CD4-positive, CD25-positive, alpha-beta regulatory T cell (primary cell): Measurements from ENCODE around the gene EXD1. TPM values are rescaled to one million over a fixed set of nuclear protein-coding genes. Genes with fewer than 3 reads are reported as not detected.

ENCODE experiments used
- ATAC-seq, 2 donors: fragments of 150-1000 bp; cut with Tn5 transposase; one replicate each; pipeline ENCODE4 v1.10.0; 2021; ENCODE audit warnings: low read depth in 2 of 2, moderate number of reproducible peaks in 2 of 2, moderate library complexity in 1 of 2
- DNase-seq, 3 donors: peaks; one replicate each; pipeline versions ENCODE4 v3.0.0 to v3.0.0-alpha.2; 2012 to 2022; ENCODE audit warnings: mixed read lengths in 1 of 3
- H3K27ac ChIP-seq: one replicate; pipeline ENCODE4 v1.7.0; 2013; ENCODE audit warnings: mild to moderate bottlenecking, low read length; ENCODE audit not compliant: insufficient read depth, poor library complexity, severe bottlenecking
- H3K27me3 ChIP-seq: one replicate; pipeline ENCODE4 v1.7.0; 2013; ENCODE audit warnings: low read length; ENCODE audit not compliant: control insufficient read depth, insufficient read depth
- H3K36me3 ChIP-seq: one replicate; pipeline ENCODE4 v1.7.0; 2013; ENCODE audit warnings: mild to moderate bottlenecking, low read length, moderate library complexity; ENCODE audit not compliant: control insufficient read depth, insufficient read depth
- H3K4me1 ChIP-seq: 2 replicates; pipeline ENCODE4 v1.7.0; 2013; ENCODE audit warnings: mild to moderate bottlenecking, low read length; ENCODE audit not compliant: insufficient read depth, control insufficient read depth, poor library complexity, severe bottlenecking
- H3K4me3 ChIP-seq: one replicate; pipeline ENCODE4 v1.7.0; 2013; ENCODE audit warnings: low read depth, mild to moderate bottlenecking, low read length, moderate library complexity
- H3K9me3 ChIP-seq, 2 experiments: 1 replicate in 1 of 2; 2 replicates in 1 of 2; pipeline ENCODE4 v1.7.0; 2013; ENCODE audit warnings: low read length in 2 of 2, mild to moderate bottlenecking in 1 of 2, moderate library complexity in 1 of 2; ENCODE audit not compliant: control insufficient read depth in 2 of 2
- H3K27ac Mint-ChIP-seq, 3 donors: one replicate each; pipeline ENCODE4 v1.8.0; 2020 to 2022; ENCODE audit warnings: mild to moderate bottlenecking in 3 of 3, mixed read lengths in 3 of 3, moderate library complexity in 2 of 3
- H3K27me3 Mint-ChIP-seq: one replicate; pipeline ENCODE4 v1.8.0; 2022; ENCODE audit warnings: mild to moderate bottlenecking, mixed read lengths
- H3K36me3 Mint-ChIP-seq: one replicate; pipeline ENCODE4 v1.8.0; 2020; ENCODE audit warnings: mixed read lengths
- H3K4me1 Mint-ChIP-seq, 4 donors: one replicate each; pipeline ENCODE4 v1.8.0; 2020 to 2022; ENCODE audit warnings: mixed read lengths in 4 of 4, mild to moderate bottlenecking in 1 of 4
- H3K4me3 Mint-ChIP-seq, 4 donors: one replicate each; pipeline ENCODE4 v1.8.0; 2020 to 2022; ENCODE audit warnings: mild to moderate bottlenecking in 4 of 4, mixed read lengths in 4 of 4, moderate library complexity in 3 of 4
- H3K9me3 Mint-ChIP-seq, 7 donors: one replicate each; pipeline ENCODE4 v1.8.0; 2020 to 2022; ENCODE audit warnings: mixed read lengths in 7 of 7, mild to moderate bottlenecking in 3 of 7, moderate library complexity in 2 of 7
- polyA plus RNA-seq, 4 donors: library from polyadenylated mRNA; unstranded; fragments of 300-500 nt; fragmentation: Illumina TruSeq; gene quantifications; one replicate each; pipeline ENCODE4 v1.2.3, GENCODE V29; 2021
- total RNA-seq: library from RNA; stranded (reverse); gene quantifications from one replicate; pipeline ENCODE4 v1.2.3, GENCODE V29; 2022

EXD1 gene
- total RNA-seq (not detected), polyA plus RNA-seq (not detected)

- H3K4me3 ChIP-seq = peak within 1 kb of the TSS; percentile 91
- DNase-seq = peak; percentile 91 to 99 (median 94)
- H3K4me1 ChIP-seq = peaks cover 28% of the 10 kb centered on the region
- peaks cover 2% of the 10 kb centered on the region for H3K27me3 ChIP-seq
- Mint-ChIP-seq H3K27me3 (peaks cover 18% of the 10 kb centered on the region), H3K4me1 (peaks cover 0 to 46% (median 31%) of the 10 kb centered on the region in 4 donors), H3K27ac (peak within 1 kb of the TSS; percentile 80 to 93 (median 93)), H3K9me3 (no peaks in the 10 kb centered on the region), H3K4me3 (peak within 1 kb of the TSS; percentile 89 to 95 (median 94)), H3K36me3 (no peaks in the 10 kb centered on the region)
- H3K36me3 ChIP-seq = no peaks in the 10 kb centered on the region
- H3K27ac ChIP-seq = peak within 1 kb of the TSS; percentile 84
- ATAC-seq = peak; percentile 97
- H3K9me3 ChIP-seq = no peaks in the 10 kb centered on the region
These were observed at the start of gene EXD1, which contains the start of gene CHP1 for GRCh38 chr15:41230650-41231421. EXD1 (minus strand) TSS chr15:41230757; CDS start chr15:41226575, 4,182 bp downstream. CHP1 (plus strand) TSS chr15:41231268; CDS start chr15:41231383, 115 bp downstream.

GRCh38 chr15:41279535-41280283, 49.2 kb upstream of the EXD1 start:
- H3K4me3 Mint-ChIP-seq = no peak overlapping the region
- H3K27me3 Mint-ChIP-seq = peaks cover 4% of the 10 kb centered on the region
- peak overlapping the region in 1 of 3 donors; percentile 85 for H3K27ac Mint-ChIP-seq
- DNase-seq (no peak), ATAC-seq (no peak)
- Histone ChIP-seq H3K4me1 (peaks cover 13% of the 10 kb centered on the region), H3K27me3 (no peaks in the 10 kb centered on the region), H3K4me3 (no peak overlapping the region), H3K36me3 (peaks cover 5% of the 10 kb centered on the region), H3K27ac (no peak overlapping the region), H3K9me3 (no peaks in the 10 kb centered on the region)
- no peaks in the 10 kb centered on the region for H3K9me3 Mint-ChIP-seq
- H3K4me1 Mint-ChIP-seq = peaks cover 5 to 18% (median 9%) of the 10 kb centered on the region in 4 donors
- H3K36me3 Mint-ChIP-seq = peaks cover 17% of the 10 kb centered on the region

- no peak for DNase-seq
These were observed 47.8 kb upstream of the EXD1 start for GRCh38 chr15:41278319-41278718.

GRCh38 chr15:41276831-41277230, 46.3 kb upstream of the EXD1 start:
- H3K4me1 Mint-ChIP-seq = no peaks in the 10 kb centered on the region
- H3K36me3 Mint-ChIP-seq = peaks cover 22% of the 10 kb centered on the region

More at GRCh38 chr15:41278319-41278718, 47.8 kb upstream of the EXD1 start:
- Histone ChIP-seq H3K27me3 (no peaks in the 10 kb centered on the region), H3K9me3 (no peaks in the 10 kb centered on the region), H3K4me1 (peaks cover 7% of the 10 kb centered on the region), H3K4me3 (no peak overlapping the region), H3K36me3 (peaks cover 7% of the 10 kb centered on the region), H3K27ac (no peak overlapping the region)
- Mint-ChIP-seq H3K36me3 (peaks cover 22% of the 10 kb centered on the region), H3K27me3 (no peaks in the 10 kb centered on the region), H3K4me3 (no peak overlapping the region), H3K27ac (no peak overlapping the region), H3K4me1 (peaks cover under 1 to 10% (median 6%) of the 10 kb centered on the region in 4 donors), H3K9me3 (no peaks in the 10 kb centered on the region)
- ATAC-seq = no peak

GRCh38 chr15:41269887-41270286, 39.3 kb upstream of the EXD1 start:
- no peaks in the 10 kb centered on the region for H3K4me1 ChIP-seq
- peaks cover 27% of the 10 kb centered on the region for H3K36me3 Mint-ChIP-seq
- ATAC-seq = no peak
- no peak overlapping the region for H3K27ac Mint-ChIP-seq
- no peak overlapping the region for H3K4me3 Mint-ChIP-seq
- H3K27ac ChIP-seq = no peak overlapping the region
- DNase-seq = no peak
- peaks cover 11% of the 10 kb centered on the region for H3K36me3 ChIP-seq
- no peaks in the 10 kb centered on the region for H3K27me3 Mint-ChIP-seq
- no peaks in the 10 kb centered on the region for H3K9me3 ChIP-seq
- peaks cover 0 to 5% (median 1%) of the 10 kb centered on the region in 4 donors for H3K4me1 Mint-ChIP-seq
- no peaks in the 10 kb centered on the region for H3K27me3 ChIP-seq
- H3K9me3 Mint-ChIP-seq = no peaks in the 10 kb centered on the region
- H3K4me3 ChIP-seq = no peak overlapping the region

More at GRCh38 chr15:41276831-41277230, 46.3 kb upstream of the EXD1 start:
- no peak for DNase-seq
- peaks cover 8% of the 10 kb centered on the region for H3K36me3 ChIP-seq
- H3K4me3 ChIP-seq = no peak overlapping the region
- ATAC-seq = no peak
- Mint-ChIP-seq H3K27ac (no peak overlapping the region), H3K27me3 (no peaks in the 10 kb centered on the region), H3K4me3 (no peak overlapping the region), H3K9me3 (no peaks in the 10 kb centered on the region)
- H3K9me3 ChIP-seq = no peaks in the 10 kb centered on the region
- no peaks in the 10 kb centered on the region for H3K4me1 ChIP-seq
- H3K27ac ChIP-seq = no peak overlapping the region
- H3K27me3 ChIP-seq = no peaks in the 10 kb centered on the region

- H3K4me1 Mint-ChIP-seq = peaks cover 0 to 5% (median 1%) of the 10 kb centered on the region in 4 donors
- no peaks in the 10 kb centered on the region for H3K9me3 ChIP-seq
- DNase-seq (no peak), ATAC-seq (no peak)
- no peaks in the 10 kb centered on the region for H3K9me3 Mint-ChIP-seq
- no peaks in the 10 kb centered on the region for H3K4me1 ChIP-seq
- no peaks in the 10 kb centered on the region for H3K27me3 Mint-ChIP-seq
- no peak overlapping the region for H3K4me3 Mint-ChIP-seq
- no peak overlapping the region for H3K27ac ChIP-seq
- no peaks in the 10 kb centered on the region for H3K27me3 ChIP-seq
- peaks cover 18% of the 10 kb centered on the region for H3K36me3 ChIP-seq
- H3K36me3 Mint-ChIP-seq = peaks cover 35% of the 10 kb centered on the region
- peak overlapping the region in 1 of 3 donors; percentile 75 for H3K27ac Mint-ChIP-seq
- H3K4me3 ChIP-seq = no peak overlapping the region
These were observed 33.4 kb upstream of the EXD1 start for GRCh38 chr15:41263891-41264351.

GRCh38 chr15:41262571-41262970, 32.0 kb upstream of the EXD1 start:
- H3K36me3 ChIP-seq = peaks cover 18% of the 10 kb centered on the region
- no peaks in the 10 kb centered on the region for H3K27me3 Mint-ChIP-seq
- H3K9me3 ChIP-seq = no peaks in the 10 kb centered on the region
- no peak overlapping the region for H3K4me3 ChIP-seq
- no peaks in the 10 kb centered on the region for H3K9me3 Mint-ChIP-seq
- no peak overlapping the region for H3K27ac ChIP-seq
- H3K4me3 Mint-ChIP-seq = no peak overlapping the region
- peaks cover 45% of the 10 kb centered on the region for H3K36me3 Mint-ChIP-seq
- H3K4me1 Mint-ChIP-seq = peaks cover 0 to 5% (median 0%) of the 10 kb centered on the region in 4 donors
- no peak overlapping the region for H3K27ac Mint-ChIP-seq
- DNase-seq (no peak), ATAC-seq (no peak)
- H3K4me1 ChIP-seq = no peaks in the 10 kb centered on the region
- H3K27me3 ChIP-seq = no peaks in the 10 kb centered on the region
